GM23338 (cell line): Measurements from ENCODE around the gene BTN3A1.

Experiments
- POLR2AphosphoS5 ChIP-seq: IDR thresholded peaks from 2 replicates; pipeline ENCODE4 v1.6.1; 2016; ENCODE audit warnings: antibody characterized with exemption, low read depth
- TF ChIP-seq, protein P1 (sequence below), 2 experiments: fragments of 200-600 bp in 1 of 2; sonication (generic) in 1 of 2; conservative IDR thresholded peaks; 2 replicates each; pipeline versions ENCODE4 v1.5.1 to v1.6.1; 2016 to 2017; ENCODE audit warnings: antibody characterized with exemption in 2 of 2, low read depth in 2 of 2, mild to moderate bottlenecking in 2 of 2, moderate library complexity in 1 of 2

DNA sequence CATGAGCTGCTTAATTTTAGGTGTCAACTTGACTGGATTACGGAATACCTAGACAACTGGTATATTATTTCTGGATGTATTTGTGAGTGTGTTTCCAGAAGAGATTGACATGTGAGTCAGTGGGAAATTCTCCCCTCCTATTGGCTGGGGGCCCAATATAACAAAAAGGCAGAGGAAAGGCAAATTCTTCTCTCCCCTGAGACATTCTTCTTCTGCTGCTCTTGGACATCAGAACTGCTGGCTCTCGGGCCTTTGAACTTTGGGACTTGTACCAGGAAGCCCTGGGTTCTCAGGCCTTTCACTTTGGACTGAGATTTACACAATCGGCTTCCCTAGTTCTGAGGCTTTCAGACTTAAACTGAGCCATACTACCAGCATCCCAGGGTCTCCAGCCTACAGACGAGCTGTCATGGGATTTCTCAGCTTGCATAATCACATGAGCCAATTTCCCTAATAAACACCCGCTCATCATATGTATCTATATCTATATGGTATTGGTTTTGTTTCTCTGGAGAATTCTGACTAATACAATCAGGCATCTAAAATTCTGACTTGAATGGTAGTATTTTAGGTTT is 30.6 kb downstream of the BTN3A1 start:
- TF ChIP-seq, protein P1, sequence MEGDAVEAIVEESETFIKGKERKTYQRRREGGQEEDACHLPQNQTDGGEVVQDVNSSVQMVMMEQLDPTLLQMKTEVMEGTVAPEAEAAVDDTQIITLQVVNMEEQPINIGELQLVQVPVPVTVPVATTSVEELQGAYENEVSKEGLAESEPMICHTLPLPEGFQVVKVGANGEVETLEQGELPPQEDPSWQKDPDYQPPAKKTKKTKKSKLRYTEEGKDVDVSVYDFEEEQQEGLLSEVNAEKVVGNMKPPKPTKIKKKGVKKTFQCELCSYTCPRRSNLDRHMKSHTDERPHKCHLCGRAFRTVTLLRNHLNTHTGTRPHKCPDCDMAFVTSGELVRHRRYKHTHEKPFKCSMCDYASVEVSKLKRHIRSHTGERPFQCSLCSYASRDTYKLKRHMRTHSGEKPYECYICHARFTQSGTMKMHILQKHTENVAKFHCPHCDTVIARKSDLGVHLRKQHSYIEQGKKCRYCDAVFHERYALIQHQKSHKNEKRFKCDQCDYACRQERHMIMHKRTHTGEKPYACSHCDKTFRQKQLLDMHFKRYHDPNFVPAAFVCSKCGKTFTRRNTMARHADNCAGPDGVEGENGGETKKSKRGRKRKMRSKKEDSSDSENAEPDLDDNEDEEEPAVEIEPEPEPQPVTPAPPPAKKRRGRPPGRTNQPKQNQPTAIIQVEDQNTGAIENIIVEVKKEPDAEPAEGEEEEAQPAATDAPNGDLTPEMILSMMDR (conservative IDR thresholded peaks at IDR 0.05; ENCODE audit: low read depth in 2 of 2): no peak
- TF ChIP-seq POLR2AphosphoS5: no peak
